GM23338 (cell line): ENCODE data around the gene LXN. TPM values are rescaled to one million over a fixed set of nuclear protein-coding genes. Genes with fewer than 3 reads are reported as not detected.

ENCODE experiments used
- ATAC-seq: fragments of 200-7000 bp; cut with Tn5 transposase; 3 replicates; pipeline ENCODE4 v1.9.1; 2020
- DNase-seq: peaks from one replicate; pipeline ENCODE4 v3.0.0-alpha.2; 2015; ENCODE audit warnings: low spot score
- H2AFZ ChIP-seq: fragments of 200-600 bp; sonication (generic); 2 replicates; pipeline ENCODE4 v1.8.0; 2016; ENCODE audit warnings: antibody characterized with exemption, mild to moderate bottlenecking, moderate library complexity
- H3F3A ChIP-seq: fragments of 200-600 bp; sonication (generic); replicated peaks from 2 replicates; pipeline ENCODE4 v1.8.0; 2017; ENCODE audit warnings: antibody characterized with exemption, mixed run types, low read depth
- H3K27ac ChIP-seq: fragments of 200-600 bp; sonication (generic); 2 replicates; pipeline ENCODE4 v1.6.1; 2016; ENCODE audit warnings: low read depth
- H3K27me3 ChIP-seq: fragments of 200-600 bp; sonication (generic); 2 replicates; pipeline ENCODE4 v1.8.0; 2016; ENCODE audit warnings: mild to moderate bottlenecking, mixed run types, moderate library complexity; ENCODE audit not compliant: insufficient read depth
- H3K36me3 ChIP-seq: fragments of 200-600 bp; sonication (generic); 2 replicates; pipeline ENCODE4 v1.8.0; 2016; ENCODE audit warnings: mild to moderate bottlenecking; ENCODE audit not compliant: insufficient read depth
- H3K4me1 ChIP-seq: fragments of 200-600 bp; sonication (generic); 2 replicates; pipeline ENCODE4 v1.8.0; 2016; ENCODE audit warnings: mild to moderate bottlenecking, moderate library complexity; ENCODE audit not compliant: insufficient read depth
- H3K4me2 ChIP-seq: fragments of 200-600 bp; sonication (generic); 2 replicates; pipeline ENCODE4 v1.7.1; 2017; ENCODE audit warnings: mixed run types
- H3K4me3 ChIP-seq: fragments of 200-600 bp; sonication (generic); 2 replicates; pipeline ENCODE4 v1.6.1; 2016; ENCODE audit warnings: mixed run types
- H3K79me2 ChIP-seq: fragments of 200-600 bp; sonication (generic); replicated peaks from 2 replicates; pipeline ENCODE4 v1.8.0; 2017; ENCODE audit warnings: mild to moderate bottlenecking; ENCODE audit not compliant: insufficient read depth
- H3K9me2 ChIP-seq: fragments of 200-600 bp; sonication (generic); 2 replicates; pipeline ENCODE4 v1.8.0; 2017; ENCODE audit not compliant: insufficient read depth
- H4K20me1 ChIP-seq: fragments of 200-600 bp; sonication (generic); replicated peaks from 2 replicates; pipeline ENCODE4 v1.8.0; 2017; ENCODE audit warnings: mild to moderate bottlenecking; ENCODE audit not compliant: insufficient read depth
- H3K27ac Mint-ChIP-seq: 2 replicates; pipeline ENCODE4 v1.8.0; 2020; ENCODE audit warnings: inconsistent platforms, mild to moderate bottlenecking, moderate library complexity, mixed read lengths
- H3K27me3 Mint-ChIP-seq: 3 replicates; pipeline ENCODE4 v1.8.0; 2022; ENCODE audit warnings: low read depth, mild to moderate bottlenecking, moderate library complexity, mixed read lengths, inconsistent platforms; ENCODE audit not compliant: insufficient read depth, poor library complexity
- H3K36me3 Mint-ChIP-seq: 3 replicates; pipeline ENCODE4 v1.8.0; 2021; ENCODE audit warnings: low read depth, mild to moderate bottlenecking, inconsistent platforms, moderate library complexity, mixed read lengths
- H3K4me1 Mint-ChIP-seq: 3 replicates; pipeline ENCODE4 v1.8.0; 2020; ENCODE audit warnings: mild to moderate bottlenecking, inconsistent platforms, mixed read lengths
- H3K4me3 Mint-ChIP-seq: 3 replicates; pipeline ENCODE4 v1.8.0; 2021; ENCODE audit warnings: moderate library complexity, mild to moderate bottlenecking, inconsistent platforms, mixed read lengths
- H3K9me3 Mint-ChIP-seq: 3 replicates; pipeline ENCODE4 v1.8.0; 2020; ENCODE audit warnings: moderate library complexity, mild to moderate bottlenecking, inconsistent platforms, mixed read lengths
- CREB1 ChIP-seq: fragments of 250-450 bp; sonication (Bioruptor Pico); IDR thresholded peaks from 2 replicates; pipeline ENCODE4 v1.5.0; 2020; ENCODE audit warnings: low read depth, mild to moderate bottlenecking, moderate library complexity
- CTCF ChIP-seq, 2 experiments: fragments of 200-600 bp in 1 of 2; sonication (generic) in 1 of 2; conservative IDR thresholded peaks; 2 replicates each; pipeline versions ENCODE4 v1.5.1 to v1.6.1; 2016 to 2017; ENCODE audit warnings: antibody characterized with exemption in 2 of 2, low read depth in 2 of 2, mild to moderate bottlenecking in 2 of 2, moderate library complexity in 1 of 2
- ETS1 ChIP-seq: IDR thresholded peaks from 2 replicates; pipeline ENCODE4 v1.6.1; 2016; ENCODE audit warnings: antibody characterized with exemption
- EZH2 ChIP-seq: fragments of 200-600 bp; sonication (generic); IDR thresholded peaks from one replicate; pipeline ENCODE4 v1.8.0; 2017; ENCODE audit warnings: antibody characterized with exemption, mild to moderate bottlenecking, low read depth; ENCODE audit not compliant: unreplicated experiment
- JUNB ChIP-seq: IDR thresholded peaks from one replicate; pipeline ENCODE4 v1.6.1; 2016; ENCODE audit warnings: antibody characterized with exemption; ENCODE audit not compliant: unreplicated experiment
- NANOG ChIP-seq: IDR thresholded peaks from 2 replicates; pipeline ENCODE4 v1.6.1; 2016; ENCODE audit warnings: antibody characterized with exemption, borderline replicate concordance
- REST ChIP-seq: IDR thresholded peaks from one replicate; pipeline ENCODE4 v1.6.1; 2018; ENCODE audit warnings: antibody characterized with exemption; ENCODE audit not compliant: unreplicated experiment
- STAT1 ChIP-seq: IDR thresholded peaks from one replicate; pipeline ENCODE4 v1.6.1; 2016; ENCODE audit warnings: antibody characterized with exemption; ENCODE audit not compliant: unreplicated experiment
- ZNF331 ChIP-seq: fragments of 250-450 bp; sonication (Bioruptor Pico); IDR thresholded peaks from 2 replicates; pipeline ENCODE4 v1.5.0; 2020; ENCODE audit warnings: low read depth, mild to moderate bottlenecking, moderate library complexity
- ZNF462 ChIP-seq: fragments of 250-450 bp; sonication (Bioruptor Pico); IDR thresholded peaks from 2 replicates; pipeline ENCODE4 v1.5.0; 2020; ENCODE audit warnings: mild to moderate bottlenecking, moderate library complexity
- polyA plus RNA-seq: library from polyadenylated mRNA; unstranded; fragments of >200 nt; fragmentation: Nextera tagmentation; extraction: Ambion mirVana; gene quantifications from 2 replicates; pipeline ENCODE4 v1.2.1, GENCODE V29; 2016
- total RNA-seq: library from RNA; depleted of rRNA; stranded (reverse); fragments of >200 nt; shearing (Covaris generic); gene quantifications from 2 replicates; pipeline ENCODE4 v1.2.3, GENCODE V29; 2014

The LXN gene
- total and polyA plus RNA-seq, 2 experiments from 2014 or later, result 5.6 to 10.0 TPM

GRCh38 chr3:158718490-158719170 is 46.2 kb upstream of the LXN start (continued):
- TF ChIP-seq CTCF (conservative IDR thresholded peaks at IDR 0.05; ENCODE audit: low read depth in 2 of 2) (no peak), ZNF331 (no peak), REST (no peak), CREB1 (CRISPR knock-in tag) (no peak), JUNB (no peak), EZH2 (no peak), ETS1 (no peak)

GRCh38 chr3:158717576-158717975 is 45.1 kb upstream of the LXN start:
- Histone ChIP-seq H3F3A (no peaks in the 10 kb centered on the region), H3K4me1 (no peaks in the 10 kb centered on the region), H2AFZ (no peak overlapping the region), H3K27me3 (no peaks in the 10 kb centered on the region), H3K4me2 (no peak overlapping the region), H3K27ac (no peak overlapping the region), H3K9me2 (no peaks in the 10 kb centered on the region), H3K4me3 (no peak overlapping the region), H4K20me1 (no peaks in the 10 kb centered on the region; the same call in 1 of the 2 replicates), H3K79me2 (no peaks in the 10 kb centered on the region), H3K36me3 (no peaks in the 10 kb centered on the region)
- DNase-seq, result no peak
- peak overlapping the region; percentile 21; the same call in 1 of the 2 replicates for H3K27ac Mint-ChIP-seq
- ATAC-seq, result no peak
- no peaks in the 10 kb centered on the region for H3K9me3 Mint-ChIP-seq
- peaks cover 15% of the 10 kb centered on the region; the same call in 2 of the 3 replicates for H3K4me1 Mint-ChIP-seq
- peaks cover 4% of the 10 kb centered on the region for H3K27me3 Mint-ChIP-seq
- no peak overlapping the region for H3K4me3 Mint-ChIP-seq
- peaks cover 14% of the 10 kb centered on the region for H3K36me3 Mint-ChIP-seq
- TF ChIP-seq NANOG, result no peak
- no peak for TF ChIP-seq ZNF462 (CRISPR knock-in tag)
- TF ChIP-seq ETS1, result no peak
- no peak for TF ChIP-seq ZNF331
- TF ChIP-seq JUNB, result no peak
- no peak for TF ChIP-seq STAT1
